Measurements from ENCODE around the gene FGFBP2. TPM values are rescaled to one million over a fixed set of nuclear protein-coding genes. Genes with fewer than 3 reads are reported as not detected.

FGFBP2 gene, protein sequence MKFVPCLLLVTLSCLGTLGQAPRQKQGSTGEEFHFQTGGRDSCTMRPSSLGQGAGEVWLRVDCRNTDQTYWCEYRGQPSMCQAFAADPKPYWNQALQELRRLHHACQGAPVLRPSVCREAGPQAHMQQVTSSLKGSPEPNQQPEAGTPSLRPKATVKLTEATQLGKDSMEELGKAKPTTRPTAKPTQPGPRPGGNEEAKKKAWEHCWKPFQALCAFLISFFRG
- total RNA-seq: not detected

DNA sequence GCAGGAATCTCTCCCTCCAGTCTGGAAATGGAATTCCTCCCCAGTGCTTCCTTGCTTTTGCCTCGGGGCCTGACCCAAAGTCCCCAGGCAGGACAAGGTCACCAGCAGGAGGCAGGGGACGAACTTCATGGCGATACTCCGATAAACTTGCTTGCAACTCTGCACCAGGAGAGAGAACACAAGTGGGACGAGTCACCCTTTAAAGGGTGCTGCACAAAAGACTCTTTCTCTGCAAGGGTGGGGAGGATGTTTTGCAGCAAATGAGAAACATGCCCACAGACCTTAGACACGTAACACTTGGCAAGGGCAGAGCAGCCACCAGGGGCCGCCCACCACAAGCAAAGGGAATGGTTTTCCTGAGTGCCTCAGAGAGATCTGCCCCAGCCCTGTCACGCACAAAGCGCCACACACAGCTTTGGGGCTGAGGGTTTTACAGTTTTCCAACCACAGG lies at the start of gene FGFBP2:
TSS of gene FGFBP2 (minus strand) at position 175 of the 451 bp plus-strand sequence. CDS start at position 129, 46 bp downstream.

DNA sequence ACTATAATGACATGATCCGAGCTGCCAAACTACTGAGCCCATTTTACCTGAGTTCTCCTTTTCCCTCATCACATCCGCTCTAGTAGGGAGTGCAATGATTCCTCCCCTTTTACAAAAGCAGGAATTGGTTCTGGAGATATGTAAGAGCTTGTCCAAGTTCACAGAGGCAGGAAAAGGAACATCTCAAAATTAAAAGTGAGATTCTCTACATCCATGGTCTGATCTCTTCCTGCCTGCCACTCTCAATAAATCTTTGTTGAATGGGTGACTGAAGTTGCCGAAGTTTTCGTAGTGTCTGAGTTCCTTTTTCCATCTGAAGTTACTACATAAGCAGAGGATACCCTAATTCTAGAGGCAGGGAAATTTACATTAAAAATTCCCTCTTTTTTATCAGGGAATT lies 24.3 kb downstream of the FGFBP2 start, which contains the start of gene FGFBP1:
TSS of gene FGFBP1 (minus strand) at position 101 of the 400 bp plus-strand sequence. CDS start 2,108 bp downstream, outside the sequence.

Other genes starting within 250 kb of the FGFBP2 start
- 2.5 TPM for gene CD38, start 184.8 kb downstream of the FGFBP2 start, total RNA-seq
- 0.71 TPM for gene FGFBP1, start 24.4 kb downstream of the FGFBP2 start, total RNA-seq
- 298 TPM for gene PROM1, start 120.8 kb upstream of the FGFBP2 start, total RNA-seq

Measured in camera-type eye (tissue), 1 donor.